Right lobe of liver (tissue), 6 donors: ENCODE results near the gene TRIM69. TPM values are rescaled to one million over a fixed set of nuclear protein-coding genes. Genes with fewer than 3 reads are reported as not detected.
"Not testable (repeated sequence)": the region's sequence is repeated elsewhere in the genome, so short reads cannot be mapped to it uniquely, and the experiment has no call there.

Experiments used
- ATAC-seq, 4 donors: fragments of 200-7000 bp; cut with Tn5 transposase; one replicate each; pipeline ENCODE4 v1.9.1; 2020; ENCODE audit warnings: mild to moderate bottlenecking in 4 of 4, moderate library complexity in 4 of 4
- DNase-seq, 3 donors: peaks; one replicate each; pipeline ENCODE4 v3.0.0-alpha.2; 2020
- H3K27ac ChIP-seq, 3 donors: fragments of 200-600 bp; one replicate each; pipeline ENCODE4 v1.8.0; 2022
- H3K27me3 ChIP-seq, 2 donors: fragments of 200-600 bp; one replicate each; pipeline ENCODE4 v1.8.0; 2022
- H3K36me3 ChIP-seq, 4 donors: fragments of 200-600 bp; sonication (generic) in 1 of 4; one replicate each; pipeline versions ENCODE4 v1.5.1 to v1.8.0; 2017 to 2022; ENCODE audit warnings: control low read depth in 1 of 4
- H3K4me1 ChIP-seq, 4 donors: fragments of 200-600 bp; sonication (generic) in 1 of 4; one replicate each; pipeline versions ENCODE4 v1.5.1 to v1.8.0; 2017 to 2022; ENCODE audit warnings: control low read depth in 1 of 4
- H3K4me3 ChIP-seq, 3 donors: fragments of 200-600 bp; one replicate each; pipeline ENCODE4 v1.8.0; 2022
- H3K9me3 ChIP-seq, 4 donors: fragments of 200-600 bp; sonication (generic) in 1 of 4; one replicate each; pipeline versions ENCODE4 v1.5.1 to v1.8.0; 2017 to 2022; ENCODE audit warnings: control low read depth in 1 of 4
- CTCF ChIP-seq, 4 donors: fragments of 200-600 bp in 3 of 4; fragments of 450-650 bp in 1 of 4; IDR thresholded peaks; one replicate each; pipeline versions ENCODE4 v1.5.1 to v1.8.0; 2016 to 2022; ENCODE audit warnings: antibody characterized with exemption in 4 of 4, mild to moderate bottlenecking in 2 of 4
- POLR2A ChIP-seq: fragments of 450-650 bp; IDR thresholded peaks from one replicate; pipeline ENCODE4 v1.6.1; 2017; ENCODE audit warnings: antibody characterized with exemption, mild to moderate bottlenecking
- WGBS: methylation state at CpG from one replicate; pipeline ENCODE4 v1.1.6; 2018; ENCODE audit warnings: low coverage, low lambda C conversion rate; ENCODE audit not compliant: insufficient coverage; ENCODE audit errors: missing lambda C conversion rate; 5-methylcytosine and 5-hydroxymethylcytosine counted together
- intact Hi-C, 2 donors: fragments of 100-400 bp; cut with DNase I; formaldehyde crosslinking; loops; one replicate each; pipeline versions ENCODE4 v1.11.2 to v1.14.1; 2022
- total RNA-seq, 6 experiments: library from RNA; depleted of rRNA in 2 of 6; stranded (reverse); fragments of >200 nt in 2 of 6; fragmentation: NEBNext Ultra II Directional in 3 of 6; extraction: Animal tissue kit (Norgen Biotek cat#: 25700) in 3 of 6; gene quantifications; one replicate each; pipeline versions ENCODE4 v1.1.0 to v1.2.4, GENCODE V29; 2016 to 2023
- donor health status: DM: no; HTN: yes; CAD: no.
- donor health status: DM: no; HTN: no; CAD: no.
- donor health status: DM: no; HTN: no; CAD: no.
- donor health status: DM: no; HTN: yes; CAD: no.
- donor health status: DM: no; HTN: yes; CAD: no.

The TRIM69 gene
- total RNA-seq, 6 experiments from 2014 or later, result 3.8 to 16.9 (median 6.5) TPM

DNA sequence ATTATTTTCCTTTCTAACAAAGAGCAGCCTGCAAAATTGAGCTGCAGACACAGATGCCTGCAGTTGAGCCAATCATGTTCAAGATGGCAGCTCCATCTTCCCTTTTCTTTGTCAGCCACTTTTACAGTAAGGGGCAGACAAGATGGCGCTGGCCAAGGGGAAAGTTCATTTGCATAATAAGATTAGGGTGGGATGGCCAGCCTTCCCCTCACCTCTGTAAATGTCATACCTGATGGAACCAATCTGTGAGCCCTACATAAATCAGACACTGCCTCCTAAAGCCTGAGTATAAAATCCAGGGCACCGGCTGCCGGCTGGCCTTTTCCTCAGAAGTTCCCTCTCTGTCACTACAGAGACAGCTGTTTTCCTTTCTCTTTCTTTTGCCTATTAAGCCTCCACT is 41.0 kb upstream of the TRIM69 start:
- 34% methylated on average over 2 of the region's 3 CpGs for WGBS
- Histone ChIP-seq H3K27ac (no peak overlapping the region), H3K27me3 (no peaks in the 10 kb centered on the region), H3K9me3 (no peaks in the 10 kb centered on the region), H3K4me1 (no peaks in the 10 kb centered on the region), H3K36me3 (no peaks in the 10 kb centered on the region), H3K4me3 (no peak overlapping the region)
- no peak for ATAC-seq
- intact Hi-C loops, result no loop called here
- DNase-seq, result no peak
- TF ChIP-seq POLR2A (no peak), CTCF (IDR thresholded peaks at IDR 0.05) (no peak)

- H3K36me3 ChIP-seq, result no peaks in the 10 kb centered on the region
- H3K4me1 ChIP-seq, result no peaks in the 10 kb centered on the region
- no peaks in the 10 kb centered on the region for H3K27me3 ChIP-seq
- no peak overlapping the region for H3K27ac ChIP-seq
- TF ChIP-seq CTCF (IDR thresholded peaks at IDR 0.05) (no peak), POLR2A (no peak)
- H3K9me3 ChIP-seq, result no peaks in the 10 kb centered on the region
- no peak overlapping the region for H3K4me3 ChIP-seq
- DNase-seq (no peak), ATAC-seq (no peak)
- intact Hi-C loops, result no loop called here
These were observed 39.3 kb upstream of the TRIM69 start for GRCh38 chr15:44697014-44697413.

DNA sequence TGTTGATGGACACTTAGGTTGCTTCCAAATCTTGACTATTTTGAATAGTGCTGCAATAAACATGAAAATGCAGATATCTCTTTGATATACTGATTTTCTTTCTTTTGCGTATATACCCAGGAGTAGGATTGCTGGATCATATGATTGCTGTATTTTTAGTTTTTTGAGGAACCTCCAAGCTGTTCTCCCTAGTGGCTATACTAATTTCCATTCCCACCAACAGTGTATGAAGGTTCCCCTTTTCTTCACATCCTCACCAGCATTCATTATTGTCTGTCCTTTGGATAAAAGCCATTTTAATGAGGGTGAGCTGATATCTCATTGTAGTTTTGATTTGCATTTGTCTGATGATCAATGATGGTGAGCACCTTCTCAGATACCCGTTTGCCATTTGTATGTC is 37.7 kb upstream of the TRIM69 start:
- 88% methylated on average over 2 of the region's 2 CpGs for WGBS
- H3K27me3 ChIP-seq, result no peaks in the 10 kb centered on the region
- no peaks in the 10 kb centered on the region for H3K36me3 ChIP-seq
- ATAC-seq (no peak), DNase-seq (no peak)
- no peak overlapping the region for H3K4me3 ChIP-seq
- intact Hi-C loops, result no loop called here
- no peaks in the 10 kb centered on the region for H3K4me1 ChIP-seq
- TF ChIP-seq CTCF (IDR thresholded peaks at IDR 0.05) (no peak), POLR2A (no peak)
- no peak overlapping the region for H3K27ac ChIP-seq
- H3K9me3 ChIP-seq, result no peaks in the 10 kb centered on the region

DNA sequence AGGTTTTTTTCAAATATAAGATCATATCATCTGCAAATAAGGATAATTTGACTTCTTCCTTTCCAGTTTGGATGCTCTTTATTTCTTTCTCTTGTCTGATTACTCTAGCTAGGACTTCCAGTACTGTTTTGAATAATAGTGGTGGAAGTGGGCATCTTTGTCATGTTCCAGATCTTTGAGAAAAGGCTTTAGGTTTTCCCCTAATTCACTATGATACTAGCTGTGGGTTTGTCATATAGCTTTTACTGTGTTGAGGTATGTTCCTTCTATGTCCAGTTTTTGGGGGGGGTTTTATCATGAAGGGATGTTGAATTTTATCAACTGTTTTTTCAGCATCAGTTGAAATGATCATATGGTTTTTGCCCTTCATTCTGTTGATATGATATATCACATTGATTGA is 35.7 kb upstream of the TRIM69 start:
- H3K36me3 ChIP-seq, H3K27ac ChIP-seq, ATAC-seq, H3K4me3 ChIP-seq, H3K4me1 ChIP-seq, H3K27me3 ChIP-seq, H3K9me3 ChIP-seq, DNase-seq, intact Hi-C loops: not testable (repeated sequence)

DNA sequence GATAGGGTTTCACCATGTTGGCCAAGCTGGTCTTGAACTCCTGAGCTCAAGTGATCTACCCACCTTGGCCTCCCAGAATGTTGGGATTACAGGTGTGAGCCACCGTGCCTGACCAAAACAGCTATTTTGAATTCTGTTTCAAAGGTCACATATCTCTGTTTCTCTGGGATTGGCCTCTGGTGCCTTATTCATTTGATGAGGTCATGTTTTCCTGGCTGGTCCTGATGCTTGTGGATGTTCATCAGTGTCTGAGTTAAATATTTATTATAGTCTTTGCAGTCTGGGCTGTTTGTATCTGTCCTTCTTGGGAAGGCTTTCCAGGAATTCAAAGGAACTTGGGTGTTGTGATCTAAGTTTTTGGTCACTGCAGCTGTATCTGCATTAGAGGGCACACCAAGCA is 30.3 kb upstream of the TRIM69 start:
- Histone ChIP-seq H3K4me3 (no peak overlapping the region), H3K27me3 (no peaks in the 10 kb centered on the region), H3K27ac (no peak overlapping the region), H3K36me3 (no peaks in the 10 kb centered on the region), H3K4me1 (no peaks in the 10 kb centered on the region), H3K9me3 (no peaks in the 10 kb centered on the region)
- DNase-seq, result no peak
- ATAC-seq, result peak in 1 of 4 donors; percentile 40
- TF ChIP-seq CTCF (IDR thresholded peaks at IDR 0.05) (no peak), POLR2A (no peak)
- WGBS, result 0% methylated on average over 1 of the region's 1 CpG
- intact Hi-C loops, result no loop called here
